PC-9 (cell line): ENCODE data around the gene AP4S1. TPM values are rescaled to one million over a fixed set of nuclear protein-coding genes. Genes with fewer than 3 reads are reported as not detected.

Experiments used
- BruUV-seq: library from RNA; stranded (reverse); fragments of 400-500 nt; replicated peaks from 2 replicates; lab custom pipeline; 2021; lab: Mats Ljungman, UMichigan
- CTCF ChIA-PET: fragments of 300-600 bp; sonication (Branson Sonifier 250); formaldehyde crosslinking; loops from one replicate; lab custom pipeline; 2022; ENCODE audit warnings: antibody characterized with exemption; lab: Charles Lee
- POLR2A ChIA-PET: fragments of 300-600 bp; sonication (Branson Sonifier 250); formaldehyde crosslinking; loops from one replicate; lab custom pipeline; 2022; ENCODE audit warnings: antibody characterized with exemption; ENCODE audit not compliant: unreplicated experiment; lab: Charles Lee
- DNase-seq, 2 experiments: peaks; one replicate each; pipeline versions ENCODE4 v3.0.0 to v3.0.0-alpha.2; 2015 to 2022; ENCODE audit warnings: mixed read lengths in 1 of 2
- H2AFZ ChIP-seq: fragments of 200-600 bp; sonication (generic); 2 replicates; pipeline ENCODE4 v1.8.1; 2017; ENCODE audit warnings: antibody characterized with exemption
- H3F3A ChIP-seq: fragments of 200-600 bp; sonication (generic); 2 replicates; pipeline ENCODE4 v1.8.1; 2017; ENCODE audit warnings: antibody characterized with exemption, mild to moderate bottlenecking, low read depth; ENCODE audit not compliant: insufficient read depth
- H3K27ac ChIP-seq: fragments of 200-600 bp; sonication (generic); 2 replicates; pipeline ENCODE4 v1.6.1; 2016; ENCODE audit warnings: mixed run types
- H3K27me3 ChIP-seq: fragments of 200-600 bp; sonication (generic); 2 replicates; pipeline ENCODE4 v1.6.1; 2016; ENCODE audit warnings: low read depth, mixed run types; ENCODE audit not compliant: insufficient read depth
- H3K36me3 ChIP-seq: fragments of 200-600 bp; sonication (generic); 2 replicates; pipeline ENCODE4 v1.6.1; 2016; ENCODE audit warnings: low read depth, mixed run types
- H3K4me1 ChIP-seq: fragments of 200-600 bp; sonication (generic); replicated peaks from 2 replicates; pipeline ENCODE4 v1.6.1; 2016; ENCODE audit warnings: mixed run types; ENCODE audit not compliant: insufficient read depth
- H3K4me2 ChIP-seq: fragments of 200-600 bp; sonication (generic); 2 replicates; pipeline ENCODE4 v1.6.1; 2017; ENCODE audit warnings: mixed run types
- H3K4me3 ChIP-seq: fragments of 200-600 bp; sonication (generic); 2 replicates; pipeline ENCODE4 v1.6.1; 2016; ENCODE audit warnings: mixed run types
- H3K79me2 ChIP-seq: fragments of 200-600 bp; sonication (generic); 2 replicates; pipeline ENCODE4 v1.6.1; 2017; ENCODE audit warnings: low read depth, mixed run types
- H3K9me2 ChIP-seq: fragments of 200-600 bp; sonication (generic); 2 replicates; pipeline ENCODE4 v1.8.1; 2017; ENCODE audit warnings: mild to moderate bottlenecking; ENCODE audit not compliant: insufficient read depth
- H3K9me3 ChIP-seq: fragments of 200-600 bp; sonication (generic); 2 replicates; pipeline ENCODE4 v1.8.1; 2016; ENCODE audit warnings: low read depth; ENCODE audit not compliant: insufficient read depth
- H4K20me1 ChIP-seq: fragments of 200-600 bp; sonication (generic); 2 replicates; pipeline ENCODE4 v1.8.1; 2017; ENCODE audit not compliant: insufficient read depth
- EZH2 ChIP-seq: fragments of 200-600 bp; sonication (generic); IDR thresholded peaks from 2 replicates; pipeline ENCODE4 v1.8.0; 2017; ENCODE audit warnings: antibody characterized with exemption, low read depth
- intact Hi-C: fragments of 100-400 bp; cut with micrococcal nuclease; formaldehyde crosslinking; loops from one replicate; pipeline ENCODE4 v1.10.0; 2022; ENCODE audit not compliant: unreplicated experiment
- total RNA-seq: library from RNA; stranded (reverse); gene quantifications from 2 replicates; pipeline ENCODE4 v1.2.3, GENCODE V29; 2021
- TF ChIP-seq, protein P1 (sequence below): fragments of 200-600 bp; sonication (generic); conservative IDR thresholded peaks from 2 replicates; pipeline ENCODE4 v1.6.1; 2017; ENCODE audit warnings: mixed run types, antibody characterized with exemption, mild to moderate bottlenecking, moderate library complexity

Gene AP4S1
- total RNA-seq, 1 experiment from 2014 or later: 2.8 TPM

DNA sequence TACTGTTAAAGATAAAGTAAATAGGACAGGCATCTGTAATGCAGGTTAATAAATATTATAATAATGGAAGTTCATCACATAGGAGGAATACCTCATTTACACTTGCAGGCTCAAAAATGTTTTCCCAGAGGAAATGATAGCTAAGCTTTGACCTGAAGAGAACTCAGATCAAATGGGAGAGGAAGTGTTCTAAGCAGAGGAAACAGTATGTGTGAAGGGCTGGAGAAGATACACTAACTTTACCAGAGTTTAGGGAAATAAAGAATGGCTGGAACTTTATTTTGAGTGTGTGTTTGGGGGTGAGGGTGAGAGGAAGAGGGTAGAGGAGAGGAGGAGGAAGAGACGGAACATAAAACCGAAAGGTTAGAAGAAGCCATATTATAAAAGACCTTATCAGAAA is 34.0 kb upstream of the AP4S1 start:
- H3K79me2 ChIP-seq: peaks cover 61% of the 10 kb centered on the region
- CTCF ChIA-PET: no interaction called here
- H3F3A ChIP-seq: no peaks in the 10 kb centered on the region
- no peaks in the 10 kb centered on the region for H3K9me2 ChIP-seq
- no peak overlapping the region for H3K4me2 ChIP-seq
- H3K4me1 ChIP-seq: no peaks in the 10 kb centered on the region
- H3K36me3 ChIP-seq: no peaks in the 10 kb centered on the region
- H3K9me3 ChIP-seq: no peaks in the 10 kb centered on the region
- TF ChIP-seq, protein P1, sequence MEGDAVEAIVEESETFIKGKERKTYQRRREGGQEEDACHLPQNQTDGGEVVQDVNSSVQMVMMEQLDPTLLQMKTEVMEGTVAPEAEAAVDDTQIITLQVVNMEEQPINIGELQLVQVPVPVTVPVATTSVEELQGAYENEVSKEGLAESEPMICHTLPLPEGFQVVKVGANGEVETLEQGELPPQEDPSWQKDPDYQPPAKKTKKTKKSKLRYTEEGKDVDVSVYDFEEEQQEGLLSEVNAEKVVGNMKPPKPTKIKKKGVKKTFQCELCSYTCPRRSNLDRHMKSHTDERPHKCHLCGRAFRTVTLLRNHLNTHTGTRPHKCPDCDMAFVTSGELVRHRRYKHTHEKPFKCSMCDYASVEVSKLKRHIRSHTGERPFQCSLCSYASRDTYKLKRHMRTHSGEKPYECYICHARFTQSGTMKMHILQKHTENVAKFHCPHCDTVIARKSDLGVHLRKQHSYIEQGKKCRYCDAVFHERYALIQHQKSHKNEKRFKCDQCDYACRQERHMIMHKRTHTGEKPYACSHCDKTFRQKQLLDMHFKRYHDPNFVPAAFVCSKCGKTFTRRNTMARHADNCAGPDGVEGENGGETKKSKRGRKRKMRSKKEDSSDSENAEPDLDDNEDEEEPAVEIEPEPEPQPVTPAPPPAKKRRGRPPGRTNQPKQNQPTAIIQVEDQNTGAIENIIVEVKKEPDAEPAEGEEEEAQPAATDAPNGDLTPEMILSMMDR: no peak
- peaks cover 3% of the 10 kb centered on the region for H4K20me1 ChIP-seq
- intact Hi-C loops: no loop called here
- POLR2A ChIA-PET: no interaction called here
- no peak overlapping the region for H3K4me3 ChIP-seq
- H2AFZ ChIP-seq: no peak overlapping the region
- no peaks in the 10 kb centered on the region for H3K27me3 ChIP-seq
- H3K27ac ChIP-seq: no peak overlapping the region
- BruUV-seq: no TSS peak
- no peak for DNase-seq

GRCh38 chr14:30993071-30993470 is 32.4 kb upstream of the AP4S1 start:
- H4K20me1 ChIP-seq: peaks cover 3% of the 10 kb centered on the region
- intact Hi-C loops: no loop called here
- TF ChIP-seq EZH2: no peak
- TF ChIP-seq, protein P1: no peak
- no peak overlapping the region for H2AFZ ChIP-seq
- ChIA-PET CTCF (interaction anchor here (0.7 kb wide), 1 partner anchor 22 kb away, joined by 9 read pairs; no protein-coding TSS in a partner anchor), POLR2A (interaction anchor here (0.6 kb wide), 1 partner anchor 1502 kb away, joined by 14 read pairs; no protein-coding TSS in a partner anchor)
- no peaks in the 10 kb centered on the region for H3K27me3 ChIP-seq
- H3K9me3 ChIP-seq: no peaks in the 10 kb centered on the region; the same call in 1 of the 2 replicates
- H3K4me1 ChIP-seq: no peaks in the 10 kb centered on the region
- H3K4me3 ChIP-seq: no peak overlapping the region
- no peaks in the 10 kb centered on the region for H3K9me2 ChIP-seq
- no peaks in the 10 kb centered on the region for H3F3A ChIP-seq
- H3K4me2 ChIP-seq: no peak overlapping the region
- BruUV-seq: no TSS peak
- no peaks in the 10 kb centered on the region for H3K36me3 ChIP-seq
- peaks cover 65% of the 10 kb centered on the region for H3K79me2 ChIP-seq
- no peak for DNase-seq
- H3K27ac ChIP-seq: no peak overlapping the region

- Histone ChIP-seq H3K4me1 (no peaks in the 10 kb centered on the region), H3K27ac (no peak overlapping the region), H3K4me3 (no peak overlapping the region), H3K9me2 (no peaks in the 10 kb centered on the region), H3K79me2 (peaks cover 74% of the 10 kb centered on the region), H3F3A (no peaks in the 10 kb centered on the region), H3K27me3 (no peaks in the 10 kb centered on the region), H2AFZ (no peak overlapping the region), H4K20me1 (peaks cover 3% of the 10 kb centered on the region), H3K4me2 (no peak overlapping the region), H3K9me3 (peaks cover 4% of the 10 kb centered on the region; the same call in 1 of the 2 replicates), H3K36me3 (no peaks in the 10 kb centered on the region)
- intact Hi-C loops: no loop called here
- CTCF ChIA-PET: no interaction called here
- DNase-seq: no peak
- POLR2A ChIA-PET: no interaction called here
- BruUV-seq: no TSS peak
- TF ChIP-seq, protein P1: no peak
- TF ChIP-seq EZH2: no peak
These were observed 30.5 kb upstream of the AP4S1 start for GRCh38 chr14:30994681-30995620.
